Peyer's patch (tissue), 4 donors: ENCODE measurements around the gene HTR4. TPM values are rescaled to one million over a fixed set of nuclear protein-coding genes. Genes with fewer than 3 reads are reported as not detected.
A peak's percentile ranks its signal among the peaks of the same experiment; 100 is the strongest.

Experiments
- DNase-seq, 3 donors: peaks; one replicate each; pipeline ENCODE4 v3.0.0-alpha.2; 2017 to 2019
- H3K27ac ChIP-seq, 4 donors: fragments of 200-600 bp; sonication (generic); one replicate each; pipeline ENCODE4 v1.5.1; 2016 to 2019
- H3K27me3 ChIP-seq, 2 donors: fragments of 200-600 bp; sonication (generic); one replicate each; pipeline ENCODE4 v1.5.1; 2019
- H3K36me3 ChIP-seq, 3 donors: fragments of 200-600 bp; sonication (generic); one replicate each; pipeline ENCODE4 v1.5.1; 2016 to 2019
- H3K4me1 ChIP-seq, 4 donors: fragments of 200-600 bp; sonication (generic); one replicate each; pipeline ENCODE4 v1.5.1; 2016 to 2019
- H3K4me3 ChIP-seq, 4 donors: fragments of 200-600 bp; sonication (generic); 1 replicate in 3 of 4; 2 replicates in 1 of 4; pipeline ENCODE4 v1.5.1; 2016 to 2019; ENCODE audit warnings: mild to moderate bottlenecking in 1 of 4
- H3K9me3 ChIP-seq, 4 donors: fragments of 200-600 bp; sonication (generic); one replicate each; pipeline ENCODE4 v1.5.1; 2016 to 2019; ENCODE audit warnings: mild to moderate bottlenecking in 1 of 4
- POLR2A ChIP-seq, 2 donors: fragments of 450-650 bp; IDR thresholded peaks; one replicate each; pipeline ENCODE4 v1.5.1; 2017; ENCODE audit warnings: antibody characterized with exemption in 2 of 2, mild to moderate bottlenecking in 2 of 2, moderate library complexity in 2 of 2
- total RNA-seq, 4 donors: library from RNA; depleted of rRNA; stranded (reverse); fragments of >200 nt; gene quantifications; one replicate each; pipeline ENCODE4 v1.1.0, GENCODE V29; 2016
- TF ChIP-seq, protein P1 (sequence below), 6 experiments: fragments of 450-650 bp in 4 of 6; fragments of 200-600 bp in 2 of 6; sonication (generic) in 1 of 6; IDR thresholded peaks; one replicate each; pipeline ENCODE4 v1.5.1; 2017 to 2019; ENCODE audit warnings: antibody characterized with exemption in 6 of 6, mild to moderate bottlenecking in 3 of 6, moderate library complexity in 1 of 6

The HTR4 gene
- total RNA-seq, 4 donors from 2014 or later = 21.5 to 46.6 (median 44.1) TPM

DNA sequence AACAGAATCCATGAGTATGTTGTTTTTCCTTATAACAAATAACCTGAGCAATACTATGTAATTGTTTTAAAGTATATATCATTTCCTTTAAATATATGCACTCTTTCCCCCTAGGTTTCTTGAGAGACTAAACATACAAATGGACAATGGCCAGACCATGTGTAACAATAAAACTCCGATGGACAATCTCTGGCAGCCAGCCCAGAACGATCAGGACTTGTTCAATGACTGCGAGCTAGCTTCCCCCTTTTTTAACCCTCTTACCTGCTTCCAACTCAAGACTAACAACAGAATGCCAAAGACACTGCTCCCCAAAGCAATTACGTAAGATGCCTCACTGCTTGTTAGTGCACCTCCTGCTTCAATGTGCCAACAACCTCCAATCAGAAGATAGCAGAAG, 94.9 kb downstream of the HTR4 start:
- H3K36me3 ChIP-seq = no peaks in the 10 kb centered on the region
- H3K4me3 ChIP-seq = no peak overlapping the region
- peaks cover 0 to 6% (median 0%) of the 10 kb centered on the region in 4 donors for H3K4me1 ChIP-seq
- H3K27ac ChIP-seq = no peak overlapping the region
- no peaks in the 10 kb centered on the region for H3K9me3 ChIP-seq
- no peaks in the 10 kb centered on the region for H3K27me3 ChIP-seq
- DNase-seq = peak in 1 of 3 donors; percentile 46
- TF ChIP-seq, protein P1, sequence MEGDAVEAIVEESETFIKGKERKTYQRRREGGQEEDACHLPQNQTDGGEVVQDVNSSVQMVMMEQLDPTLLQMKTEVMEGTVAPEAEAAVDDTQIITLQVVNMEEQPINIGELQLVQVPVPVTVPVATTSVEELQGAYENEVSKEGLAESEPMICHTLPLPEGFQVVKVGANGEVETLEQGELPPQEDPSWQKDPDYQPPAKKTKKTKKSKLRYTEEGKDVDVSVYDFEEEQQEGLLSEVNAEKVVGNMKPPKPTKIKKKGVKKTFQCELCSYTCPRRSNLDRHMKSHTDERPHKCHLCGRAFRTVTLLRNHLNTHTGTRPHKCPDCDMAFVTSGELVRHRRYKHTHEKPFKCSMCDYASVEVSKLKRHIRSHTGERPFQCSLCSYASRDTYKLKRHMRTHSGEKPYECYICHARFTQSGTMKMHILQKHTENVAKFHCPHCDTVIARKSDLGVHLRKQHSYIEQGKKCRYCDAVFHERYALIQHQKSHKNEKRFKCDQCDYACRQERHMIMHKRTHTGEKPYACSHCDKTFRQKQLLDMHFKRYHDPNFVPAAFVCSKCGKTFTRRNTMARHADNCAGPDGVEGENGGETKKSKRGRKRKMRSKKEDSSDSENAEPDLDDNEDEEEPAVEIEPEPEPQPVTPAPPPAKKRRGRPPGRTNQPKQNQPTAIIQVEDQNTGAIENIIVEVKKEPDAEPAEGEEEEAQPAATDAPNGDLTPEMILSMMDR (IDR thresholded peaks at IDR 0.05) = no peak
- no peak for TF ChIP-seq POLR2A (IDR thresholded peaks at IDR 0.05)

DNA sequence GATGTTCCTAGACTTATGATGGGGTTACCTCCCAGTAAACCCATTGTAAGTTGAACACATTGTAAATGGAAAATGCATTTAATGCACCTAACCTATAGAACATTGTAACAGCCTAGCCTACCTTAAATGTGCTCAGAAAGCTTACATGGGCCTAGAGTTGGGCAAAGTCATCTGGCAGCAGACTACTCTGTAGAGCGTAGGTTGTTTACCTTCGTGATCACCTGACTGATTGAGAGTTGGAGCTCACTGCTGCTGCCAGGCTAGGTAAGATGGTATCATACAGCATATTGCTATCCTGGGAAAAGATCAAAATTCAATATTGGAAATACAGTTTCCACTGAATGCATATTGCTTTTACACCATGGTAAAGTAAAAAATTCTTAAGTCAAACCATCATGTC, 95.4 kb downstream of the HTR4 start:
- H3K4me1 ChIP-seq = peaks cover 0 to 6% (median 0%) of the 10 kb centered on the region in 4 donors
- TF ChIP-seq, protein P1 (IDR thresholded peaks at IDR 0.05) = no peak
- DNase-seq = no peak

DNA sequence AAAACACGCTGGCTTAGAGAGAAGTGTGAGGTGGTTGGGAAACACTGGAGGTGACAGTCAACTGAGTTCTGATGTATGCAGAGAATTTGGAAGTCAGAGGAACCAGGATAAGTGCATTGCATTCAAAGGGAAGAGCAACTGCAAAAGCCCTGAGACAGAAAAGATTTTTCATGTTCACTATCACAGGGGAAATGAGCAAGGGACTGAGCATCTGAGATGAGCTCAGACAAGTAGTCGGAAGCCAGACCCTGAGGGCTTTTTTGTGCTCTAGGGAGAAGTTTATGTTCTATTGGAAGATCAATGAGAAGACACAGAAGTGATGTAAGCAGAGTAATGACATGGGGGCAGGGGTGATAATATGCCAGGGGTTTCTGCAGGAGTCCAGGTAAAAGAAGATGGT, 97.5 kb downstream of the HTR4 start:
- Histone ChIP-seq H3K4me3 (no peak overlapping the region), H3K27ac (no peak overlapping the region), H3K36me3 (no peaks in the 10 kb centered on the region), H3K9me3 (no peaks in the 10 kb centered on the region), H3K4me1 (peaks cover 0 to 4% (median 0%) of the 10 kb centered on the region in 4 donors), H3K27me3 (no peaks in the 10 kb centered on the region)
- TF ChIP-seq, protein P1 (IDR thresholded peaks at IDR 0.05) = no peak
- no peak for DNase-seq

More for the DNA sequence above, 95.4 kb downstream of the HTR4 start:
- Histone ChIP-seq H3K36me3 (no peaks in the 10 kb centered on the region), H3K4me3 (no peak overlapping the region), H3K9me3 (no peaks in the 10 kb centered on the region), H3K27ac (no peak overlapping the region), H3K27me3 (no peaks in the 10 kb centered on the region)

DNA sequence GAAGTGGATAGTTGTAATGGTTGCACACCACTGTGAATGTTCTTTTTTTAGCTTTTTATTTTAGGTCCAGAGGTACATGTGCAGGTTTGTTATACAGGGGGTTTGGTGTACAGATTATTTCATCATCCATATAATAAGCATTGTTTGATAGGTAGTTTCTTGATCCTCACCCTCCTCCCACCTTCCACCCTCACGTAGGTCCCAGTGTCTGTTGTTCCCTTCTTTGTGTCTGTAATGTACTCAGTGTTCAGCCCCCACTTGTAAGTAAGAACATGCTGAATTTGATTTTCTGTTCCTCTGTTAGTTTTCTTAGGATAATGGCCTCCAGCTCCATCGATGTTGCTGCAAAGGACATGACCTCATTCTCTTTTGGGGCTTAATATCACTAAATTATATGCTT, 99.7 kb downstream of the HTR4 start:
- TF ChIP-seq POLR2A (IDR thresholded peaks at IDR 0.05) = no peak
- TF ChIP-seq, protein P1 (IDR thresholded peaks at IDR 0.05) = no peak
- Histone ChIP-seq H3K27me3 (no peaks in the 10 kb centered on the region), H3K4me3 (no peak overlapping the region), H3K4me1 (no peaks in the 10 kb centered on the region), H3K36me3 (no peaks in the 10 kb centered on the region), H3K9me3 (no peaks in the 10 kb centered on the region), H3K27ac (no peak overlapping the region)
- no peak for DNase-seq

DNA sequence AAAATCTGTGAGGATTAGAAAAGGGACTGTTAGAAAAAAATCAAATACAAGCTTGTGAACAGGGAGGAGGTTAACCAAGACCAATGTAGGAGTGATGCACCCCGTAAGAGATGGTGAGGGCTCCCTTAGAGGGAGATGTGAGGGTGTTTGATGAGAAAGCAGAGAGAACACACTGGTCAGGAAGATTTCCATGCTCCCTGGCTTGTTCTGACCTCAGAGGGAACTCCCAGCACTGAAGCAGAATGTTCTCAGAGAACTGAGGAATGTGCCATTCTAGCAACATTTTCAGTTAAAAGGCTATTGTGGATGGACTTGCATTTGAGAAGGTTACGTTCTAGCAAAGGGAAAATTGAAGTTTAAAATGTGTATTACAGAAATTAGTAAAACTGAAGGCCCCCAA, 110.6 kb downstream of the HTR4 start:
- Histone ChIP-seq H3K27ac (no peak overlapping the region), H3K9me3 (no peaks in the 10 kb centered on the region), H3K36me3 (no peaks in the 10 kb centered on the region), H3K27me3 (no peaks in the 10 kb centered on the region), H3K4me1 (no peaks in the 10 kb centered on the region), H3K4me3 (no peak overlapping the region)
- no peak for TF ChIP-seq POLR2A (IDR thresholded peaks at IDR 0.05)
- TF ChIP-seq, protein P1 (IDR thresholded peaks at IDR 0.05) = no peak
- DNase-seq = no peak

DNA sequence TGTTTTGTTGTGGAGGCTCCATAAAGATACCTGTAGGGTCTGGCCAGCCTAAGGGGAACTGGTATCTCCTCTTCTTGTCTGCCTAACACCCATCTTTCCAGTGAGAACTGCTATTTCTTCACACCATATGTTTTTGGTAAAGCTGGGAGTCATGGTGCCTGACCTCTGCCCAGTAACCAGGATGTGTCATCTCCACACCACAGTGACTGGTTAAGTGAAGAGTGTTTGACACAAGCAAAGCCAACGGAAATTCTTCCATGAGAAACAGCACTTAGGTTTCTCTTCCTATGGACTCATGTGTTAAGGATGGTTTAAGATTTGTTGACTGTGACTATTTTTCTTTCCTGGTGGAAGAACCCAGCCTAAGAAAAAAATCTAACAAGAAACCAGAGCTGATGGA, 111.5 kb downstream of the HTR4 start:
- no peak overlapping the region for H3K4me3 ChIP-seq
- no peaks in the 10 kb centered on the region for H3K27me3 ChIP-seq
- no peaks in the 10 kb centered on the region for H3K4me1 ChIP-seq
- no peaks in the 10 kb centered on the region for H3K9me3 ChIP-seq
- H3K27ac ChIP-seq = no peak overlapping the region
- DNase-seq = no peak
- no peaks in the 10 kb centered on the region for H3K36me3 ChIP-seq
- no peak for TF ChIP-seq POLR2A (IDR thresholded peaks at IDR 0.05)
- TF ChIP-seq, protein P1 (IDR thresholded peaks at IDR 0.05) = no peak
